PC-9 (cell line): ENCODE data around the gene CDC37. TPM values are rescaled to one million over a fixed set of nuclear protein-coding genes. Genes with fewer than 3 reads are reported as not detected.

ENCODE experiments used
- BruUV-seq: library from RNA; stranded (reverse); fragments of 400-500 nt; replicated peaks from 2 replicates; lab custom pipeline; 2021; lab: Mats Ljungman, UMichigan
- CTCF ChIA-PET: fragments of 300-600 bp; sonication (Branson Sonifier 250); formaldehyde crosslinking; loops from one replicate; lab custom pipeline; 2022; ENCODE audit warnings: antibody characterized with exemption; lab: Charles Lee
- POLR2A ChIA-PET: fragments of 300-600 bp; sonication (Branson Sonifier 250); formaldehyde crosslinking; loops from one replicate; lab custom pipeline; 2022; ENCODE audit warnings: antibody characterized with exemption; ENCODE audit not compliant: unreplicated experiment; lab: Charles Lee
- DNase-seq, 2 experiments: peaks; one replicate each; pipeline versions ENCODE4 v3.0.0 to v3.0.0-alpha.2; 2015 to 2022; ENCODE audit warnings: mixed read lengths in 1 of 2
- H2AFZ ChIP-seq: fragments of 200-600 bp; sonication (generic); 2 replicates; pipeline ENCODE4 v1.8.1; 2017; ENCODE audit warnings: antibody characterized with exemption
- H3F3A ChIP-seq: fragments of 200-600 bp; sonication (generic); 2 replicates; pipeline ENCODE4 v1.8.1; 2017; ENCODE audit warnings: antibody characterized with exemption, mild to moderate bottlenecking, low read depth; ENCODE audit not compliant: insufficient read depth
- H3K27ac ChIP-seq: fragments of 200-600 bp; sonication (generic); 2 replicates; pipeline ENCODE4 v1.6.1; 2016; ENCODE audit warnings: mixed run types
- H3K27me3 ChIP-seq: fragments of 200-600 bp; sonication (generic); 2 replicates; pipeline ENCODE4 v1.6.1; 2016; ENCODE audit warnings: low read depth, mixed run types; ENCODE audit not compliant: insufficient read depth
- H3K36me3 ChIP-seq: fragments of 200-600 bp; sonication (generic); 2 replicates; pipeline ENCODE4 v1.6.1; 2016; ENCODE audit warnings: low read depth, mixed run types
- H3K4me1 ChIP-seq: fragments of 200-600 bp; sonication (generic); replicated peaks from 2 replicates; pipeline ENCODE4 v1.6.1; 2016; ENCODE audit warnings: mixed run types; ENCODE audit not compliant: insufficient read depth
- H3K4me2 ChIP-seq: fragments of 200-600 bp; sonication (generic); 2 replicates; pipeline ENCODE4 v1.6.1; 2017; ENCODE audit warnings: mixed run types
- H3K4me3 ChIP-seq: fragments of 200-600 bp; sonication (generic); 2 replicates; pipeline ENCODE4 v1.6.1; 2016; ENCODE audit warnings: mixed run types
- H3K79me2 ChIP-seq: fragments of 200-600 bp; sonication (generic); 2 replicates; pipeline ENCODE4 v1.6.1; 2017; ENCODE audit warnings: low read depth, mixed run types
- H3K9me2 ChIP-seq: fragments of 200-600 bp; sonication (generic); 2 replicates; pipeline ENCODE4 v1.8.1; 2017; ENCODE audit warnings: mild to moderate bottlenecking; ENCODE audit not compliant: insufficient read depth
- H3K9me3 ChIP-seq: fragments of 200-600 bp; sonication (generic); 2 replicates; pipeline ENCODE4 v1.8.1; 2016; ENCODE audit warnings: low read depth; ENCODE audit not compliant: insufficient read depth
- H4K20me1 ChIP-seq: fragments of 200-600 bp; sonication (generic); 2 replicates; pipeline ENCODE4 v1.8.1; 2017; ENCODE audit not compliant: insufficient read depth
- EZH2 ChIP-seq: fragments of 200-600 bp; sonication (generic); IDR thresholded peaks from 2 replicates; pipeline ENCODE4 v1.8.0; 2017; ENCODE audit warnings: antibody characterized with exemption, low read depth
- intact Hi-C: fragments of 100-400 bp; cut with micrococcal nuclease; formaldehyde crosslinking; loops from one replicate; pipeline ENCODE4 v1.10.0; 2022; ENCODE audit not compliant: unreplicated experiment
- total RNA-seq: library from RNA; stranded (reverse); gene quantifications from 2 replicates; pipeline ENCODE4 v1.2.3, GENCODE V29; 2021
- TF ChIP-seq, protein P1 (sequence below): fragments of 200-600 bp; sonication (generic); conservative IDR thresholded peaks from 2 replicates; pipeline ENCODE4 v1.6.1; 2017; ENCODE audit warnings: mixed run types, antibody characterized with exemption, mild to moderate bottlenecking, moderate library complexity

The CDC37 gene
- total RNA-seq, 1 experiment from 2014 or later = 191 TPM

DNA sequence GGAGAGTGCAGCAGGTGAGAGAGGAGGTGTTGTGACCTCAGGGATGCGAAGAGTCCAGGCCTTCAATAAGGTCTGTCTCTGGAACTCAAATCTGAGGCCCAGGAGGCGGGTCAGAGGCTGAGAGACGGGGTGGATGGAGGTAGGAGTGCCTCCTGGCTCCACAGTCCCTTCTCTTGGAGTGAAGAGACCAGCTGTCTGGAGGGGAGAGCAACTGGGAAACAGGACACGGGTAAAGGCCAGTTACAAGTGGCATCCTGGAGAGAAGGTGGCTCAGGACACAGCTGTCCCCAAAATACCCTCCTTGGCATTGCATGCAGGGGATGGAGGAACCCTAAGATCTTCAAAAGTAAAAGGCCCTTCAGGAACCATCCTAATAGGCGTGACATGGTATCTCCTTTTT lies 36.2 kb upstream of the CDC37 start:
- intact Hi-C loops = no loop called here
- CTCF ChIA-PET = no interaction called here
- no TSS peak for BruUV-seq

DNA sequence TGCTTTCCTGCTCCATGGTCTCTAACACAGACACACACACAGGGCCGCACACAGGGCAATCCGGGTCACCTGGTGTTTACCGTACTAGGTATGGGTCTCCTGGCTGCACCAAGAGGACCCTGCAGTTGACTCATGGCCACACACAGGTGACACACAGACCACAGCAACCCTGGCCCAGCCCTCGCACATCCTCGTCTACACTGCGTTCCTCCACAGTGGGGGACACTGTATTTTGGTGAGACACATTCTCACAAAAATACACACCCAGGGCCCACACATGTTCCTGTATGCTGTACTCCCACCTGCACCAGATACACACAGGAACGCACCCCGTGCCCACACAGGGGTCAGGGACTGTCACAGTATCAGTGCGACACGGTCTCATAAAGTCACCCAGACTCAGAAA lies 29.8 kb upstream of the CDC37 start:
- intact Hi-C loops = no loop called here
- H3K4me3 ChIP-seq = no peak overlapping the region
- no peak overlapping the region for H2AFZ ChIP-seq
- H3K9me3 ChIP-seq = no peaks in the 10 kb centered on the region
- H3K4me2 ChIP-seq = no peak overlapping the region
- BruUV-seq = no TSS peak
- no peak for DNase-seq
- H3K27me3 ChIP-seq = peaks cover 34% of the 10 kb centered on the region
- TF ChIP-seq EZH2 = no peak
- TF ChIP-seq, protein P1, sequence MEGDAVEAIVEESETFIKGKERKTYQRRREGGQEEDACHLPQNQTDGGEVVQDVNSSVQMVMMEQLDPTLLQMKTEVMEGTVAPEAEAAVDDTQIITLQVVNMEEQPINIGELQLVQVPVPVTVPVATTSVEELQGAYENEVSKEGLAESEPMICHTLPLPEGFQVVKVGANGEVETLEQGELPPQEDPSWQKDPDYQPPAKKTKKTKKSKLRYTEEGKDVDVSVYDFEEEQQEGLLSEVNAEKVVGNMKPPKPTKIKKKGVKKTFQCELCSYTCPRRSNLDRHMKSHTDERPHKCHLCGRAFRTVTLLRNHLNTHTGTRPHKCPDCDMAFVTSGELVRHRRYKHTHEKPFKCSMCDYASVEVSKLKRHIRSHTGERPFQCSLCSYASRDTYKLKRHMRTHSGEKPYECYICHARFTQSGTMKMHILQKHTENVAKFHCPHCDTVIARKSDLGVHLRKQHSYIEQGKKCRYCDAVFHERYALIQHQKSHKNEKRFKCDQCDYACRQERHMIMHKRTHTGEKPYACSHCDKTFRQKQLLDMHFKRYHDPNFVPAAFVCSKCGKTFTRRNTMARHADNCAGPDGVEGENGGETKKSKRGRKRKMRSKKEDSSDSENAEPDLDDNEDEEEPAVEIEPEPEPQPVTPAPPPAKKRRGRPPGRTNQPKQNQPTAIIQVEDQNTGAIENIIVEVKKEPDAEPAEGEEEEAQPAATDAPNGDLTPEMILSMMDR = no peak
- no peak overlapping the region for H3K27ac ChIP-seq
- H4K20me1 ChIP-seq = no peaks in the 10 kb centered on the region
- ChIA-PET CTCF (interaction anchor here (0.6 kb wide), 1 partner anchor 39 kb away, joined by 12 read pairs; no protein-coding TSS in a partner anchor), POLR2A (no interaction called here)
- 0 out of 2 replicates have a peak, but pooled peaks cover 9% of the 10 kb centered on the region for H3K4me1 ChIP-seq
- no peaks in the 10 kb centered on the region for H3K9me2 ChIP-seq
- peaks cover 29% of the 10 kb centered on the region for H3F3A ChIP-seq
- H3K36me3 ChIP-seq = no peaks in the 10 kb centered on the region
- no peaks in the 10 kb centered on the region for H3K79me2 ChIP-seq

More for the DNA sequence above, 36.2 kb upstream of the CDC37 start:
- Histone ChIP-seq H3K27ac (no peak overlapping the region), H4K20me1 (no peaks in the 10 kb centered on the region), H3K36me3 (no peaks in the 10 kb centered on the region), H3K4me1 (no peaks in the 10 kb centered on the region), H3K4me3 (no peak overlapping the region), H3K79me2 (no peaks in the 10 kb centered on the region), H3F3A (0 out of 2 replicates have a peak, but pooled peaks cover 6% of the 10 kb centered on the region), H2AFZ (no peak overlapping the region), H3K4me2 (no peak overlapping the region), H3K9me2 (no peaks in the 10 kb centered on the region), H3K27me3 (no peaks in the 10 kb centered on the region), H3K9me3 (no peaks in the 10 kb centered on the region)
- POLR2A ChIA-PET = no interaction called here
- DNase-seq = no peak
- TF ChIP-seq, protein P1 = no peak
- no peak for TF ChIP-seq EZH2

DNA sequence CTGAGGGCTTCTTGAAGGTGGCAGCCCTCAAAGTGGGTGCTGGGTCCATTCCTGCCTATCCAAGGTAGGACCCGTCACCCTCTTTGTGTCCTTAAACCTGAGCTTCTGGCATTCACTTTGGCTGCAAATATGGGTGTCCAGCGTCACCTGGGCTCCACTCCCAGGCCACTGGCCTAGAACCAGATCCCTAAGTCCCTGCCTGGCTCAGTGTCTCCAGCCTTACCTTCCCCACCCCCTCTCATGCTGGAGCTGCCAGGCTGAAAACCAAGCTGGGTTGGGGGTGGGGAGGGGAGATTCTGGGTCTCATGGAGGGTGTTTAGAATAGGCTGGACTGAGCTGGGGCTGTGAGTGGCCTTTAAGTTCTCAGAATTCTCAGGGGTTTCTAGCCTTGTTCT lies 29.4 kb upstream of the CDC37 start:
- DNase-seq = no peak
- H2AFZ ChIP-seq = no peak overlapping the region
- no peaks in the 10 kb centered on the region for H3K36me3 ChIP-seq
- no peak overlapping the region for H3K4me3 ChIP-seq
- peaks cover 36% of the 10 kb centered on the region for H3K27me3 ChIP-seq
- POLR2A ChIA-PET = no interaction called here
- no peaks in the 10 kb centered on the region for H3K9me2 ChIP-seq
- peak overlapping the region; percentile 79; the same call in 1 of the 2 replicates for H3K4me2 ChIP-seq
- no peaks in the 10 kb centered on the region for H3K79me2 ChIP-seq
- no peak overlapping the region for H3K27ac ChIP-seq
- peaks cover 29% of the 10 kb centered on the region for H3F3A ChIP-seq
- 0 out of 2 replicates have a peak, but pooled peaks cover 9% of the 10 kb centered on the region for H3K4me1 ChIP-seq
- intact Hi-C loops = no loop called here
- TF ChIP-seq, protein P1 = no peak
- no peak for TF ChIP-seq EZH2
- no peaks in the 10 kb centered on the region for H3K9me3 ChIP-seq
- no peaks in the 10 kb centered on the region for H4K20me1 ChIP-seq
- BruUV-seq = TSS peak; percentile 15
- CTCF ChIA-PET = interaction anchor here (0.6 kb wide), 1 partner anchor 40 kb away, joined by 12 read pairs; no protein-coding TSS in a partner anchor
